Parathyroid adenoma (tissue), 2 donors: ENCODE data around the gene TXNRD2.

Experiments
- H2AFZ ChIP-seq: fragments of 300-600 bp; sonication (generic); one replicate; pipeline ENCODE4 v1.7.0; 2017; ENCODE audit warnings: antibody characterized with exemption, mild to moderate bottlenecking
- H3K27ac ChIP-seq: fragments of 300-600 bp; sonication (generic); one replicate; pipeline ENCODE4 v1.7.0; 2017
- H3K27me3 ChIP-seq: fragments of 300-600 bp; sonication (generic); one replicate; pipeline ENCODE4 v1.7.0; 2017; ENCODE audit warnings: low read length; ENCODE audit not compliant: control insufficient read depth, insufficient read depth
- H3K36me3 ChIP-seq: fragments of 300-600 bp; sonication (generic); one replicate; pipeline ENCODE4 v1.7.0; 2017; ENCODE audit warnings: low read length; ENCODE audit not compliant: control insufficient read depth, insufficient read depth
- H3K4me1 ChIP-seq: fragments of 300-600 bp; sonication (generic); one replicate; pipeline ENCODE4 v1.7.0; 2017; ENCODE audit warnings: control low read depth
- H3K4me2 ChIP-seq: fragments of 300-600 bp; sonication (generic); one replicate; pipeline ENCODE4 v1.7.0; 2017; ENCODE audit warnings: low read length
- H3K4me3 ChIP-seq: fragments of 300-600 bp; sonication (generic); one replicate; pipeline ENCODE4 v1.7.0; 2017; ENCODE audit warnings: low read depth, low read length
- H3K79me2 ChIP-seq: fragments of 300-600 bp; sonication (generic); one replicate; pipeline ENCODE4 v1.7.0; 2017; ENCODE audit warnings: control low read depth
- H3K9ac ChIP-seq: fragments of 300-600 bp; sonication (generic); one replicate; pipeline ENCODE4 v1.7.0; 2017; ENCODE audit warnings: mild to moderate bottlenecking
- H3K9me3 ChIP-seq: fragments of 300-600 bp; sonication (generic); one replicate; pipeline ENCODE4 v1.7.0; 2017; ENCODE audit warnings: low read length; ENCODE audit not compliant: control insufficient read depth
- CTCF ChIP-seq: fragments of 300-600 bp; sonication (generic); IDR thresholded peaks from one replicate; pipeline ENCODE4 v1.7.0; 2017; ENCODE audit warnings: antibody characterized with exemption, mild to moderate bottlenecking
- donor health status: primary hyperparathyroidism.

Gene TXNRD2

GRCh38 chr22:19872779-19873137, 68.9 kb downstream of the TXNRD2 start:
- H3K27me3 ChIP-seq = no peaks in the 10 kb centered on the region
- TF ChIP-seq CTCF = no peak
- H3K4me1 ChIP-seq = no peaks in the 10 kb centered on the region
- no peak overlapping the region for H3K27ac ChIP-seq
- no peak overlapping the region for H2AFZ ChIP-seq
- H3K9me3 ChIP-seq = no peaks in the 10 kb centered on the region
- H3K36me3 ChIP-seq = no peaks in the 10 kb centered on the region
- H3K4me2 ChIP-seq = no peak overlapping the region
- H3K9ac ChIP-seq = no peak overlapping the region
- no peaks in the 10 kb centered on the region for H3K79me2 ChIP-seq
- H3K4me3 ChIP-seq = no peak overlapping the region

- Histone ChIP-seq H3K4me1 (no peaks in the 10 kb centered on the region), H3K9me3 (no peaks in the 10 kb centered on the region), H3K9ac (no peak overlapping the region), H3K36me3 (no peaks in the 10 kb centered on the region), H3K79me2 (no peaks in the 10 kb centered on the region), H2AFZ (no peak overlapping the region), H3K4me3 (no peak overlapping the region), H3K4me2 (no peak overlapping the region), H3K27ac (no peak overlapping the region), H3K27me3 (no peaks in the 10 kb centered on the region)
- no peak for TF ChIP-seq CTCF
These were observed 69.5 kb downstream of the TXNRD2 start for GRCh38 chr22:19871845-19872778.

DNA sequence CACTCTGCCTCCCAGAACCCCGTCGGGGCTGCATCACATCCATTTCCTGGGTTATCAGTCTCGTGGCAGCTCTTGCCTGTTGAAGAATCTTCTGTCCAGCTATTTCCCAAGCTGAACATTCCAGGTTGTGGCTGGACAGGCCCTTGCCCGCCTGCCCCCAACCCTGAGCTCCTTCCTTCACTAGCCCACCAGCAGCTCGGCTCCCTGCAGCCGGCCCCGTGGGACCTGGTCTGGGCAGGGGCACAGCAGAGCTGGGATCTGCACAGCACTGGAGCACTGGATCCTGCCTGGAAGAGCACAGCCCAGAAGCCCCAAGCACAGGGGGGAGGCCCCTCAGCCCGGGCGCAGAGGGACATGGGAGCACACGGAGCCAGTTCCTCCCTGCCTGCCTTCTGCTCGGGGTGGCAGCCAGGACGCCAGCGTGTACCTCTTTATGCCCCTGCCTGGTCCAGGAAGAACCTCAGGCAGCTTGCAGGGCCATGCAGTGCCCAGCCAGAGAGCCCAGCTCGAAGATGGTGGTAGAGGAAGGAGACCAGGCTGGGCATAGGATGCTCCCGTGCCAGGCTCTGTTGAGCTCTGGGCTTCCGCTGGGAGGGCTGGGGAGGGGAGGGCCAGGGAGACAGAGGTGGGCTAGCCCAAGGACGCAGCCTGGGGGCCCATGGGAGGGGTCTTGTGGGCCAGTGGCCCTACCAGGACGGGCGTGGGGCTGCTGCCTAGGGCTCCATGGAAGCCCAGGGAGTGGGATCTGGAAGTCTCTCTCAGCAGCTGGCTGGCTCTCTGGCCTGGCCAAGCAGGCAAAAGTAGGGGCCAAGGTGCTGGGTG, 70.4 kb downstream of the TXNRD2 start:
- Histone ChIP-seq H3K27ac (no peak overlapping the region), H3K9me3 (no peaks in the 10 kb centered on the region), H3K27me3 (no peaks in the 10 kb centered on the region), H3K79me2 (no peaks in the 10 kb centered on the region), H3K4me3 (no peak overlapping the region), H3K9ac (no peak overlapping the region), H2AFZ (no peak overlapping the region), H3K4me1 (no peaks in the 10 kb centered on the region), H3K4me2 (no peak overlapping the region), H3K36me3 (no peaks in the 10 kb centered on the region)
- no peak for TF ChIP-seq CTCF

DNA sequence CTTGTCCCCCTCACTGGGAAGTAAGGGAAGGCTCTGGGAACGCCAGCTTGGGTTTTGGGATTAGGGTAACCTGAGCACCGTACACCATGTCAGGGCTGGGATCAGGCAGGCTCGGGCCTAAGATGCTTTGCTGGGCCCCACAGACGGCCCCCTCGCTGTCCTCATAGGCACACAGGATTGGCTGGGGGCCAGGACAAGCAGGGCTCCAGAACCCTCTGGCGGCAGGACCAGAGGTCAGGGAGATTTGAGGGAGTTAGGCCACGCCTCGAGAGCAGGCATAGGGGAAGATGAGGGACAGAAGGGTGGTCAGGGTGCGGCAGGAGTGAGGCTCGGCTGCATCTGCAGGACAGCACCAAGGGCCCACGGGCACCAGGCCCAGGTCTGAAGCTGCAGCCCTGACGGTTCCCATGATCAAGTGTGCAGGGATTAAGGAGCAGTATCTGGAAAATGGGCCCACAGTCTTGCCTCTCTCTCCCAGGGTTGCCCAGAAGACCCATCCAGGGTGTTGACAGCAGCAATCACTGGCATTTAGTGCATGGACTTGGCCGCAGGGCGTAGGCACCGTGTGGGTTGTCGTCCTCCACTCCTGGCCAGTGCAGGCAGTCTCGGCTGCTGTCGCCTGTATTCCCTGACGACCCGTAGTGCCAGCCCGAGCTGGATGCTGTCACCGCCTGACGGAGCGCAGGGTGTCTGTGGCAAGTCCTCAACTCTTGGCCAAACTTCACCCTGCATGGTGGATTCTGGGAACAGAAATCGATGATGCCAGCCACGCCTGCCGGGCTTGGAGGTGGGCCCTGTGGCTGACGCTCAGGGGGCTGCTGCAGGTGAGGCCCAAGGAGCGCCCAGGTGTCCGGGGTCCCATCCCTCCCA, 71.2 kb downstream of the TXNRD2 start:
- H2AFZ ChIP-seq = no peak overlapping the region
- H3K4me1 ChIP-seq = no peaks in the 10 kb centered on the region
- no peak overlapping the region for H3K9ac ChIP-seq
- H3K9me3 ChIP-seq = no peaks in the 10 kb centered on the region
- no peaks in the 10 kb centered on the region for H3K79me2 ChIP-seq
- TF ChIP-seq CTCF = no peak
- H3K36me3 ChIP-seq = no peaks in the 10 kb centered on the region
- H3K27me3 ChIP-seq = no peaks in the 10 kb centered on the region
- no peak overlapping the region for H3K27ac ChIP-seq
- no peak overlapping the region for H3K4me3 ChIP-seq
- no peak overlapping the region for H3K4me2 ChIP-seq
